H1 (cell line): ENCODE data around the gene MECP2. TPM values are rescaled to one million over a fixed set of nuclear protein-coding genes. Genes with fewer than 3 reads are reported as not detected.

Source experiments
- CTCF ChIA-PET: fragments of 300-600 bp; sonication (Branson Sonifier 250); formaldehyde crosslinking; loops from one replicate; lab custom pipeline; 2021; ENCODE audit not compliant: partially characterized antibody; lab: Charles Lee
- POLR2A ChIA-PET: fragments of 300-600 bp; sonication (Branson Sonifier 250); formaldehyde crosslinking; loops from one replicate; lab custom pipeline; 2021; ENCODE audit warnings: inconsistent platforms; ENCODE audit not compliant: partially characterized antibody; lab: Charles Lee
- DNase-seq, 2 experiments: peaks; one replicate each; pipeline versions ENCODE4 v3.0.0 to v3.0.0-alpha.2; 2010 to 2022; ENCODE audit warnings: low spot score in 2 of 2, low read depth in 1 of 2, mixed read lengths in 1 of 2
- FAIRE-seq: peaks from 2 replicates; lab custom pipeline; 2011; peaks lifted over from hg19 to GRCh38; lab: Jason Lieb, UNC
- H2AFZ ChIP-seq: 2 replicates; pipeline ENCODE4 v1.8.1; 2012; ENCODE audit warnings: low read length, inconsistent platforms
- H2AK5ac ChIP-seq: 2 replicates; pipeline ENCODE4 v1.6.1; 2013; ENCODE audit warnings: low read depth, low read length
- H2BK120ac ChIP-seq: replicated peaks from 2 replicates; pipeline ENCODE3; 2013; ENCODE audit warnings: low read depth, low read length, inconsistent platforms
- H2BK12ac ChIP-seq: 2 replicates; pipeline ENCODE4 v1.6.1; 2013; ENCODE audit warnings: low read depth, low read length
- H2BK15ac ChIP-seq: 2 replicates; pipeline ENCODE4 v1.6.1; 2013; ENCODE audit warnings: low read length
- H2BK20ac ChIP-seq: 2 replicates; pipeline ENCODE4 v1.6.1; 2013; ENCODE audit warnings: low read length
- H2BK5ac ChIP-seq: 2 replicates; pipeline ENCODE4 v1.6.1; 2013; ENCODE audit warnings: low read depth, low read length
- H3K14ac ChIP-seq: 2 replicates; pipeline ENCODE4 v1.6.1; 2013; ENCODE audit warnings: inconsistent platforms; ENCODE audit not compliant: insufficient read length
- H3K18ac ChIP-seq: 2 replicates; pipeline ENCODE4 v1.6.1; 2013; ENCODE audit warnings: low read length; ENCODE audit errors: extremely low read depth
- H3K23ac ChIP-seq: 2 replicates; pipeline ENCODE4 v1.6.1; 2013; ENCODE audit warnings: inconsistent platforms; ENCODE audit not compliant: insufficient read length
- H3K23me2 ChIP-seq: 2 replicates; pipeline ENCODE4 v1.6.1; 2013; ENCODE audit warnings: low read depth, low read length
- H3K27ac ChIP-seq: 2 replicates; pipeline ENCODE4 v1.6.1; 2011; ENCODE audit warnings: low read depth, low read length, inconsistent platforms
- H3K27me3 ChIP-seq, 4 experiments: replicated peaks in 1 of 4; 1 replicate in 1 of 4; 2 replicates in 3 of 4; pipeline versions ENCODE4 v1.6.1 to v1.8.1; 2011 to 2013; ENCODE audit warnings: low read length in 3 of 4, mild to moderate bottlenecking in 3 of 4, inconsistent platforms in 2 of 4, mixed read lengths in 2 of 4, moderate library complexity in 1 of 4; ENCODE audit not compliant: control insufficient read depth in 3 of 4, insufficient read depth in 3 of 4; ENCODE audit errors: extremely low read depth in 1 of 4
- H3K36me3 ChIP-seq, 4 experiments: 2 replicates each; pipeline versions ENCODE4 v1.6.1 to v1.8.1; 2011 to 2013; ENCODE audit warnings: mild to moderate bottlenecking in 4 of 4, low read length in 3 of 4, moderate library complexity in 2 of 4, control low read depth in 1 of 4, inconsistent platforms in 1 of 4; ENCODE audit not compliant: insufficient read depth in 4 of 4, control insufficient read depth in 2 of 4
- H3K4ac ChIP-seq: replicated peaks from 2 replicates; pipeline ENCODE3; 2013; ENCODE audit warnings: low read length, low read depth, mixed read lengths, inconsistent platforms; ENCODE audit not compliant: insufficient read length
- H3K4me1 ChIP-seq, 4 experiments: replicated peaks in 1 of 4; 1 replicate in 1 of 4; 2 replicates in 3 of 4; pipeline versions ENCODE4 v1.6.1 to v1.8.1; 2011 to 2013; ENCODE audit warnings: low read length in 3 of 4, inconsistent platforms in 2 of 4, mixed read lengths in 1 of 4; ENCODE audit not compliant: insufficient read depth in 4 of 4, control insufficient read depth in 3 of 4
- H3K4me2 ChIP-seq, 2 experiments: 2 replicates each; pipeline versions ENCODE4 v1.6.1 to v1.8.1; 2011 to 2013; ENCODE audit warnings: low read depth in 2 of 2, low read length in 2 of 2, control low read depth in 1 of 2, inconsistent platforms in 1 of 2, mild to moderate bottlenecking in 1 of 2; ENCODE audit not compliant: insufficient read depth in 1 of 2
- H3K4me3 ChIP-seq, 4 experiments: fragments of 200-600, 300-600 bp in 1 of 4; sonication (generic), shearing (Covaris generic), sonication (Bioruptor Twin) in 1 of 4; 2 replicates each; pipeline versions ENCODE4 v1.5.1 to v1.8.1; 2011 to 2016; ENCODE audit warnings: low read length in 4 of 4, low read depth in 3 of 4, control low read depth in 2 of 4, inconsistent platforms in 2 of 4, mild to moderate bottlenecking in 2 of 4, mixed read lengths in 1 of 4, moderate library complexity in 1 of 4; ENCODE audit not compliant: insufficient read depth in 2 of 4; ENCODE audit errors: extremely low read depth in 1 of 4
- H3K56ac ChIP-seq: replicated peaks from 2 replicates; pipeline ENCODE3; 2013; ENCODE audit warnings: low read depth, mild to moderate bottlenecking, mixed read lengths, low read length, inconsistent platforms; ENCODE audit not compliant: insufficient read length
- H3K79me1 ChIP-seq: 2 replicates; pipeline ENCODE4 v1.6.1; 2013; ENCODE audit warnings: low read depth, low read length, control low read depth
- H3K79me2 ChIP-seq, 2 experiments: 2 replicates each; pipeline versions ENCODE4 v1.6.1 to v1.8.1; 2012 to 2013; ENCODE audit warnings: low read length in 2 of 2, mild to moderate bottlenecking in 2 of 2, inconsistent platforms in 1 of 2; ENCODE audit not compliant: insufficient read depth in 2 of 2, control insufficient read depth in 1 of 2
- H3K9ac ChIP-seq, 4 experiments: replicated peaks in 1 of 4; 1 replicate in 1 of 4; 2 replicates in 3 of 4; pipeline versions ENCODE4 v1.6.1 to v1.8.1; 2011 to 2013; ENCODE audit warnings: low read depth in 3 of 4, low read length in 3 of 4, control low read depth in 2 of 4, mild to moderate bottlenecking in 2 of 4, moderate library complexity in 2 of 4, inconsistent platforms in 1 of 4; ENCODE audit errors: extremely low read depth in 1 of 4
- H3K9me3 ChIP-seq, 2 experiments: 2 replicates each; pipeline versions ENCODE4 v1.6.1 to v1.8.1; 2012 to 2013; ENCODE audit warnings: mild to moderate bottlenecking in 2 of 2, moderate library complexity in 2 of 2, control low read depth in 1 of 2, inconsistent platforms in 1 of 2, low read depth in 1 of 2, low read length in 1 of 2, mixed read lengths in 1 of 2; ENCODE audit not compliant: insufficient read depth in 2 of 2
- H4K20me1 ChIP-seq, 2 experiments: replicated peaks in 1 of 2; 2 replicates each; pipeline versions ENCODE3 to v1.8.1; 2011 to 2013; ENCODE audit warnings: inconsistent platforms in 2 of 2, low read length in 2 of 2, mild to moderate bottlenecking in 1 of 2; ENCODE audit not compliant: insufficient read depth in 2 of 2, control insufficient read depth in 1 of 2
- H4K5ac ChIP-seq: 2 replicates; pipeline ENCODE4 v1.6.1; 2013; ENCODE audit warnings: low read length, low read depth, mixed read lengths, inconsistent platforms; ENCODE audit not compliant: insufficient read length
- H4K8ac ChIP-seq: 2 replicates; pipeline ENCODE4 v1.8.0; 2013; ENCODE audit warnings: mild to moderate bottlenecking, moderate library complexity, low read length, inconsistent platforms; ENCODE audit not compliant: insufficient read depth; ENCODE audit errors: extremely low read depth
- H4K91ac ChIP-seq: replicated peaks from 2 replicates; pipeline ENCODE3; 2013; ENCODE audit warnings: low read length, mixed read lengths, inconsistent platforms; ENCODE audit not compliant: insufficient read length
- BCL11A ChIP-seq, 2 experiments: IDR thresholded peaks; one replicate each; pipeline ENCODE4 v1.6.1; 2011; ENCODE audit warnings: low read depth in 2 of 2, low read length in 2 of 2, mild to moderate bottlenecking in 2 of 2
- CBX5 ChIP-seq: fragments of 300-800, 300-1000 bp; sonication (generic); IDR thresholded peaks from 2 replicates; pipeline ENCODE4 v1.7.1; 2016; ENCODE audit warnings: antibody characterized with exemption, low read length, low read depth
- CHD1 ChIP-seq: IDR thresholded peaks from 2 replicates; pipeline ENCODE4 v1.6.1; 2012; ENCODE audit warnings: low read depth, low read length, improper control_type of control experiment
- FOSL1 ChIP-seq: IDR thresholded peaks from 2 replicates; pipeline ENCODE4 v1.6.1; 2011; ENCODE audit warnings: mild to moderate bottlenecking, low read depth, low read length, moderate library complexity; ENCODE audit not compliant: insufficient read depth
- GABPA ChIP-seq: IDR thresholded peaks from 2 replicates; pipeline ENCODE4 v1.6.1; 2011; ENCODE audit warnings: mild to moderate bottlenecking, low read length, moderate library complexity, borderline replicate concordance; ENCODE audit not compliant: insufficient read depth
- RAD21 ChIP-seq, 2 experiments: IDR thresholded peaks in 1 of 2; conservative IDR thresholded peaks in 1 of 2; 2 replicates each; pipeline ENCODE4 v1.6.1; 2011; ENCODE audit warnings: low read depth in 2 of 2, low read length in 2 of 2, improper control_type of control experiment in 1 of 2, inconsistent platforms in 1 of 2, mild to moderate bottlenecking in 1 of 2, moderate library complexity in 1 of 2
- RBBP5 ChIP-seq: IDR thresholded peaks from 2 replicates; pipeline ENCODE4 v1.7.1; 2012; ENCODE audit warnings: low read depth, mild to moderate bottlenecking, inconsistent platforms, low read length, moderate library complexity, borderline replicate concordance
- SAP30 ChIP-seq: fragments of 300-600 bp; sonication (generic); IDR thresholded peaks from 2 replicates; pipeline ENCODE4 v1.7.1; 2012; ENCODE audit warnings: low read length, moderate library complexity, mild to moderate bottlenecking, inconsistent platforms; ENCODE audit not compliant: insufficient read depth, insufficient replicate concordance
- WGBS, 2 experiments: shearing (Covaris generic) in 1 of 2; methylation state at CpG; one replicate each; pipeline versions ENCODE4 v1.1.6 to v1.1.7; 2013 to 2015; ENCODE audit warnings: low lambda C conversion rate in 2 of 2, mixed read lengths in 2 of 2, inconsistent platforms in 1 of 2, low coverage in 1 of 2, missing lambda C conversion rate in 1 of 2; ENCODE audit not compliant: insufficient replicate concordance in 2 of 2, insufficient coverage in 1 of 2, insufficient read length in 1 of 2; ENCODE audit errors: extremely low coverage in 1 of 2, missing lambda C conversion rate in 1 of 2; 5-methylcytosine and 5-hydroxymethylcytosine counted together
- polyA plus RNA-seq, 7 experiments: library from polyadenylated mRNA; depleted of rRNA in 3 of 7; stranded (reverse) in 5 of 7; unstranded in 2 of 7; fragments of >200 nt in 5 of 7; fragments of 200-250 nt in 2 of 7; gene quantifications; 1 replicate in 5 of 7; 2 replicates in 1 of 7; 4 replicates in 1 of 7; pipeline versions ENCODE4 v1.2.1 to v1.2.3, GENCODE V29; 2011 to 2013; ENCODE audit warnings: missing spikeins in 2 of 7, mixed read lengths in 2 of 7
- total RNA-seq: library from RNA; stranded (reverse); fragmentation: NEBNext Ultra II Directional; extraction: Animal tissue kit (Norgen Biotek cat#: 25700); gene quantifications from 2 replicates; pipeline ENCODE4 v1.2.1, GENCODE V29; 2021

Gene MECP2
- total and polyA plus RNA-seq, 2 of the 8 experiments (the other 6 are each of a cell fraction or from before 2014, with no cell fraction given): 5.0 to 32.4 TPM

GRCh38 chrX:154113729-154114128 lies 16.2 kb upstream of the MECP2 start:
- Histone ChIP-seq H4K20me1 (no peaks in the 10 kb centered on the region), H4K5ac (no peak overlapping the region), H3K4me3 (no peak overlapping the region), H2BK15ac (no peak overlapping the region), H2BK20ac (no peak overlapping the region), H2BK12ac (no peak overlapping the region), H3K79me1 (no peaks in the 10 kb centered on the region), H3K27me3 (no peaks in the 10 kb centered on the region), H3K18ac (no peak overlapping the region), H2AK5ac (no peak overlapping the region), H3K23ac (no peak overlapping the region), H4K91ac (no peak overlapping the region), H3K56ac (no peak overlapping the region), H3K14ac (no peak overlapping the region), H2BK120ac (no peak overlapping the region), H3K79me2 (no peaks in the 10 kb centered on the region), H3K23me2 (no peaks in the 10 kb centered on the region), H2AFZ (no peak overlapping the region), H3K4me1 (peaks cover 0 to 4% (median 0%) of the 10 kb centered on the region in 4 experiments; a peak in 1 of 7 replicates), H4K8ac (no peak overlapping the region), H3K4me2 (no peak overlapping the region), H3K9ac (no peak overlapping the region), H3K36me3 (no peaks in the 10 kb centered on the region), H2BK5ac (no peak overlapping the region), H3K4ac (no peak overlapping the region), H3K27ac (no peak overlapping the region), H3K9me3 (no peaks in the 10 kb centered on the region)
- ChIA-PET POLR2A (no interaction called here), CTCF (interaction anchor here (0.6 kb wide), 1 partner anchor 96 kb away, joined by 3 read pairs; no protein-coding TSS in a partner anchor)
- FAIRE-seq (no peak), DNase-seq (no peak)
- 87% methylated on average over 5 of the region's 6 CpGs; no CpG with 5 or more reads in 1 of the 2 experiments for WGBS, 2 experiments
- TF ChIP-seq CHD1: no peak
- no peak for TF ChIP-seq CBX5
- no peak for TF ChIP-seq BCL11A (IDR thresholded peaks at IDR 0.05; ENCODE audit: low read depth in 2 of 2, low read length in 2 of 2)
- TF ChIP-seq FOSL1: no peak
- TF ChIP-seq RAD21 (IDR thresholded peaks at IDR 0.05 in 1 of 2, conservative IDR thresholded peaks at IDR 0.05 in 1 of 2; ENCODE audit: low read depth in 2 of 2, low read length in 2 of 2): no peak
- TF ChIP-seq SAP30: no peak
- TF ChIP-seq RBBP5: no peak
- TF ChIP-seq GABPA: no peak
